ENCODE results near the gene ANKK1. TPM values are rescaled to one million over a fixed set of nuclear protein-coding genes. Genes with fewer than 3 reads are reported as not detected.

The ANKK1 gene
- total and polyA plus RNA-seq, 2 of the 8 experiments (the other 6 are each of a cell fraction or from before 2014, with no cell fraction given) = 0.11 TPM; not detected in 1

GRCh38 chr11:113398669-113399430 lies 11.3 kb downstream of the ANKK1 start:
- no peak overlapping the region for H2AFZ ChIP-seq (ENCODE audit: low read length)
- no peak overlapping the region for H3K9ac ChIP-seq (replicated peaks in 1 of 4; ENCODE audit: extremely low read depth in 1 of 4, low read depth in 3 of 4, low read length in 3 of 4)
- H2BK15ac ChIP-seq (ENCODE audit: low read length) = no peak overlapping the region
- DNase-seq (ENCODE audit: low read depth in 1 of 2, low spot score in 2 of 2) (no peak), FAIRE-seq (no peak)
- H4K5ac ChIP-seq (ENCODE audit: insufficient read length, low read depth, low read length) = no peak overlapping the region
- H4K91ac ChIP-seq (replicated peaks; ENCODE audit: insufficient read length, low read length) = no peak overlapping the region
- H2BK5ac ChIP-seq (ENCODE audit: low read depth, low read length) = no peak overlapping the region
- H3K79me1 ChIP-seq (ENCODE audit: low read depth, low read length) = no peaks in the 10 kb centered on the region
- H3K79me2 ChIP-seq (ENCODE audit: control insufficient read depth in 1 of 2, insufficient read depth in 2 of 2, low read length in 2 of 2) = no peaks in the 10 kb centered on the region
- no peak overlapping the region for H3K18ac ChIP-seq (ENCODE audit: extremely low read depth, low read length)
- H2BK12ac ChIP-seq (ENCODE audit: low read depth, low read length) = no peak overlapping the region
- WGBS, 2 experiments (ENCODE audit: extremely low coverage in 1 of 2, insufficient coverage in 1 of 2, insufficient read length in 1 of 2, insufficient replicate concordance in 2 of 2, low coverage in 1 of 2, low lambda C conversion rate in 2 of 2, missing lambda C conversion rate in 1 of 2) = 93% methylated on average over 24 of the region's 24 CpGs; no CpG with 5 or more reads in 1 of the 2 experiments
- no peaks in the 10 kb centered on the region for H4K20me1 ChIP-seq (replicated peaks in 1 of 2; ENCODE audit: control insufficient read depth in 1 of 2, insufficient read depth in 2 of 2, low read length in 2 of 2)
- no peak overlapping the region for H4K8ac ChIP-seq (ENCODE audit: extremely low read depth, insufficient read depth, low read length)
- no peak overlapping the region for H3K4ac ChIP-seq (replicated peaks; ENCODE audit: insufficient read length, low read depth, low read length)
- H3K9me3 ChIP-seq (ENCODE audit: insufficient read depth in 2 of 2, low read depth in 1 of 2, low read length in 1 of 2) = no peaks in the 10 kb centered on the region
- ChIA-PET POLR2A (ENCODE audit: partially characterized antibody) (no interaction called here), CTCF (ENCODE audit: partially characterized antibody) (interaction anchor here (0.7 to 3.4 kb wide), 3 partner anchors 10 to 35 kb away, joined by 4 to 10 read pairs (median 8); partner anchors contain the start of gene ANKK1)
- no peak overlapping the region for H3K56ac ChIP-seq (replicated peaks; ENCODE audit: insufficient read length, low read depth, low read length)
- H3K23ac ChIP-seq (ENCODE audit: insufficient read length) = no peak overlapping the region
- H3K4me2 ChIP-seq (ENCODE audit: insufficient read depth in 1 of 2, low read depth in 2 of 2, low read length in 2 of 2) = no peak overlapping the region
- H3K23me2 ChIP-seq (ENCODE audit: low read depth, low read length) = no peaks in the 10 kb centered on the region
- H3K36me3 ChIP-seq (ENCODE audit: control insufficient read depth in 2 of 4, insufficient read depth in 4 of 4, low read length in 3 of 4) = no peaks in the 10 kb centered on the region
- no peak overlapping the region for H2BK20ac ChIP-seq (ENCODE audit: low read length)
- no peaks in the 10 kb centered on the region for H3K27me3 ChIP-seq (replicated peaks in 1 of 4; ENCODE audit: control insufficient read depth in 3 of 4, extremely low read depth in 1 of 4, insufficient read depth in 3 of 4, low read length in 3 of 4)
- H2AK5ac ChIP-seq (ENCODE audit: low read depth, low read length) = no peak overlapping the region
- H3K14ac ChIP-seq (ENCODE audit: insufficient read length) = no peak overlapping the region
- no peaks in the 10 kb centered on the region for H3K4me1 ChIP-seq (replicated peaks in 1 of 4; ENCODE audit: control insufficient read depth in 3 of 4, insufficient read depth in 4 of 4, low read length in 3 of 4)
- H3K27ac ChIP-seq (ENCODE audit: low read depth, low read length) = no peak overlapping the region
- H3K4me3 ChIP-seq (ENCODE audit: extremely low read depth in 1 of 4, insufficient read depth in 2 of 4, low read depth in 3 of 4, low read length in 4 of 4) = no peak overlapping the region
- H2BK120ac ChIP-seq (replicated peaks; ENCODE audit: low read depth, low read length) = no peak overlapping the region
- TF ChIP-seq SRF (IDR thresholded peaks at IDR 0.05; ENCODE audit: low read depth, low read length) = no peak
